Measurements from ENCODE around the gene GMEB1.
A peak's percentile ranks its signal among the peaks of the same experiment; 100 is the strongest.
"Not testable (repeated sequence)": the region's sequence is repeated elsewhere in the genome, so short reads cannot be mapped to it uniquely, and the experiment has no call there.

GMEB1 gene

GRCh38 chr1:28668191-28668955, at the start of gene GMEB1:
TSS of gene GMEB1 (plus strand) at chr1:28668784. CDS start at chr1:28683613, 14,829 bp downstream.
- peak; percentile 76 to 84 for DNase-seq (ENCODE audit: extremely low read depth in 1 of 2, low read depth in 1 of 2)

GRCh38 chr1:28631713-28632112, 36.9 kb upstream of the GMEB1 start:
- no peak for DNase-seq (ENCODE audit: extremely low read depth in 1 of 2, low read depth in 1 of 2)

GRCh38 chr1:28632560-28632959, 36.0 kb upstream of the GMEB1 start:
- DNase-seq (ENCODE audit: extremely low read depth in 1 of 2, low read depth in 1 of 2): no peak

GRCh38 chr1:28640766-28641165, 27.8 kb upstream of the GMEB1 start:
- DNase-seq (ENCODE audit: extremely low read depth in 1 of 2, low read depth in 1 of 2): no peak

- no peak for DNase-seq (ENCODE audit: extremely low read depth in 1 of 2, low read depth in 1 of 2)
Measured at GRCh38 chr1:28642056-28642846, 26.3 kb upstream of the GMEB1 start.

GRCh38 chr1:28642847-28643635, 25.5 kb upstream of the GMEB1 start, which contains the start of gene TAF12:
TSS of gene TAF12 (minus strand) at chr1:28643067. CDS start at chr1:28622081, 20,986 bp downstream.
- peak; percentile 82 to 83 for DNase-seq (ENCODE audit: extremely low read depth in 1 of 2, low read depth in 1 of 2)

GRCh38 chr1:28644494-28644893, 24.1 kb upstream of the GMEB1 start:
- DNase-seq (ENCODE audit: extremely low read depth in 1 of 2, low read depth in 1 of 2): no peak

GRCh38 chr1:28645406-28645805, 23.2 kb upstream of the GMEB1 start:
- not testable (repeated sequence) for DNase-seq (ENCODE audit: extremely low read depth in 1 of 2, low read depth in 1 of 2)

- no peak for DNase-seq (ENCODE audit: extremely low read depth in 1 of 2, low read depth in 1 of 2)
Measured at GRCh38 chr1:28646040-28646439, 22.5 kb upstream of the GMEB1 start.

GRCh38 chr1:28648008-28648473, 20.5 kb upstream of the GMEB1 start:
- peak; percentile 78 to 82 for DNase-seq (ENCODE audit: extremely low read depth in 1 of 2, low read depth in 1 of 2)

GRCh38 chr1:28648474-28649198, 19.9 kb upstream of the GMEB1 start, which contains the start of gene RNU11:
TSS of gene RNU11 (plus strand) at chr1:28648600.
- peak; percentile 58 to 81 for DNase-seq (ENCODE audit: extremely low read depth in 1 of 2, low read depth in 1 of 2)

- DNase-seq (ENCODE audit: extremely low read depth in 1 of 2, low read depth in 1 of 2): not testable (repeated sequence)
Measured at GRCh38 chr1:28653063-28653462, 15.5 kb upstream of the GMEB1 start.

GRCh38 chr1:28653870-28654269, 14.7 kb upstream of the GMEB1 start:
- not testable (repeated sequence) for DNase-seq (ENCODE audit: extremely low read depth in 1 of 2, low read depth in 1 of 2)

GRCh38 chr1:28655448-28656311, 12.9 kb upstream of the GMEB1 start:
- not testable (repeated sequence) for DNase-seq (ENCODE audit: extremely low read depth in 1 of 2, low read depth in 1 of 2)

GRCh38 chr1:28656335-28656734, 12.2 kb upstream of the GMEB1 start:
- DNase-seq (ENCODE audit: extremely low read depth in 1 of 2, low read depth in 1 of 2): no peak

- no peak for DNase-seq (ENCODE audit: extremely low read depth in 1 of 2, low read depth in 1 of 2)
Measured at GRCh38 chr1:28663871-28664470, 4.6 kb upstream of the GMEB1 start.

- no peak for DNase-seq (ENCODE audit: extremely low read depth in 1 of 2, low read depth in 1 of 2)
Measured at GRCh38 chr1:28666806-28667205, 1.8 kb upstream of the GMEB1 start.

GRCh38 chr1:28668956-28669723, 556 bp downstream of the GMEB1 start:
- peak; percentile 19 to 20 for DNase-seq (ENCODE audit: extremely low read depth in 1 of 2, low read depth in 1 of 2)
